ENCODE results near the gene HPGD.

DNA sequence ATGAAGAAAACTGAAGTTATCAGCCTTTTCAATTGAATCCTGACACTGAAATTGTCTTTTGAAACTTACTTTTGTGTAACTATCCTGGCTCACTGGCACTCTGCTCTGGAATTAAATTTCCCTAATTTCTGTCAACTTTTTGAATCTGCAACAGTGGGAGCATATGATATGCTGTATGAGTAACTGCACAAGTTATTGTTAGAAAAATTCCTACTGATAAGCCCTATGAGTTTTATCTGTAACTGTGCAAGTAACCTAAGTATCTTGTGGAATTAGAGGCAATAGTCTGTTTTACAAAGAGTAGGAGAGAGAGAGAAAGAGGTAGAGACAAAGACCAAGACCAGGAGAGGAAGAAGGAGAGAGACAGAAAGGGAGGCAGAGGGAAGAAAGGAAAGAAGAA is 9.2 kb upstream of the HPGD start:
- TF ChIP-seq, protein P1, sequence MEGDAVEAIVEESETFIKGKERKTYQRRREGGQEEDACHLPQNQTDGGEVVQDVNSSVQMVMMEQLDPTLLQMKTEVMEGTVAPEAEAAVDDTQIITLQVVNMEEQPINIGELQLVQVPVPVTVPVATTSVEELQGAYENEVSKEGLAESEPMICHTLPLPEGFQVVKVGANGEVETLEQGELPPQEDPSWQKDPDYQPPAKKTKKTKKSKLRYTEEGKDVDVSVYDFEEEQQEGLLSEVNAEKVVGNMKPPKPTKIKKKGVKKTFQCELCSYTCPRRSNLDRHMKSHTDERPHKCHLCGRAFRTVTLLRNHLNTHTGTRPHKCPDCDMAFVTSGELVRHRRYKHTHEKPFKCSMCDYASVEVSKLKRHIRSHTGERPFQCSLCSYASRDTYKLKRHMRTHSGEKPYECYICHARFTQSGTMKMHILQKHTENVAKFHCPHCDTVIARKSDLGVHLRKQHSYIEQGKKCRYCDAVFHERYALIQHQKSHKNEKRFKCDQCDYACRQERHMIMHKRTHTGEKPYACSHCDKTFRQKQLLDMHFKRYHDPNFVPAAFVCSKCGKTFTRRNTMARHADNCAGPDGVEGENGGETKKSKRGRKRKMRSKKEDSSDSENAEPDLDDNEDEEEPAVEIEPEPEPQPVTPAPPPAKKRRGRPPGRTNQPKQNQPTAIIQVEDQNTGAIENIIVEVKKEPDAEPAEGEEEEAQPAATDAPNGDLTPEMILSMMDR (IDR thresholded peaks at IDR 0.05) = no peak
- no peak for TF ChIP-seq POLR2A (IDR thresholded peaks at IDR 0.05)

All from esophagus squamous epithelium (tissue), 4 donors.